Dendritic cell treated with granulocyte-macrophage colony-stimulating factor and Interleukin-4, amounts not matched to agents 40 ng/mL and 50 ng/mL, for 4 days (primary cell): ENCODE measurements around the gene GPR87.
A peak's percentile ranks its signal among the peaks of the same experiment; 100 is the strongest.

Experiments used
- H3K27ac Mint-ChIP-seq: one replicate; pipeline ENCODE4 v1.8.0; 2022; ENCODE audit warnings: mild to moderate bottlenecking, mixed read lengths
- H3K27me3 Mint-ChIP-seq: one replicate; pipeline ENCODE4 v1.8.0; 2022; ENCODE audit warnings: mild to moderate bottlenecking, mixed read lengths
- H3K36me3 Mint-ChIP-seq: one replicate; pipeline ENCODE4 v1.8.0; 2022; ENCODE audit warnings: low read depth, mixed read lengths
- H3K4me1 Mint-ChIP-seq: one replicate; pipeline ENCODE4 v1.8.0; 2022; ENCODE audit warnings: low read depth, mixed read lengths
- H3K4me3 Mint-ChIP-seq: one replicate; pipeline ENCODE4 v1.8.0; 2022; ENCODE audit warnings: mild to moderate bottlenecking, moderate library complexity, mixed read lengths
- H3K9me3 Mint-ChIP-seq: one replicate; pipeline ENCODE4 v1.8.0; 2022; ENCODE audit warnings: mixed read lengths
- intact Hi-C: fragments of 100-400 bp; cut with micrococcal nuclease; formaldehyde crosslinking; loops from one replicate; pipeline ENCODE4 v1.15.0; 2022

The GPR87 gene

DNA sequence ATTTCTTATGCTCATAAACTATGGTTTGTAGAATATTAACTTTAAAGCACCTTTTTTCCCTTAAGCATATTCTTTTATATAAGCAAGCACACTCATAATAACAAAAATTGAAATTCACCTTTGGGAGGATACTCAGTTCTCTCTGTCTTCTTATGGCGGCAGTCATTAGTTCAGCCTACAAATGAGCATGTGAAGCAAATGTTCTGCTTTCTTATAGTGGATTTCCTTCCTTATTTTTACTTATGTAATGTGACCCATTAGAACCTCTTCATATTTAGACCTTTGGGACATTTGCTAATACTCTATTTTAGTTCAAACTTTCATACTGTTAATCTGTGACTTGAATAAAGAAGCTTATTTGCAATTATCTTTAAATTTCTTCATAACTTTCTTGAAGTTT lies 12.7 kb upstream of the GPR87 start, which contains the start of gene P2RY13:
Gene P2RY13 (minus strand): TSS at position 187 of the 400 bp plus-strand sequence. CDS start 21 bp downstream, at position 166.
- peak within 1 kb of the TSS; percentile 80 for H3K4me3 Mint-ChIP-seq
- peaks cover 6% of the 10 kb centered on the region for H3K36me3 Mint-ChIP-seq
- no peaks in the 10 kb centered on the region for H3K27me3 Mint-ChIP-seq
- no peaks in the 10 kb centered on the region for H3K9me3 Mint-ChIP-seq
- peaks cover 66% of the 10 kb centered on the region for H3K4me1 Mint-ChIP-seq
- intact Hi-C loops, result loop anchor here (2.0 to 5.0 kb wide), 2 partner anchors 21 to 33 kb away; no protein-coding TSS in a partner anchor
- peak within 1 kb of the TSS; percentile 80 for H3K27ac Mint-ChIP-seq

DNA sequence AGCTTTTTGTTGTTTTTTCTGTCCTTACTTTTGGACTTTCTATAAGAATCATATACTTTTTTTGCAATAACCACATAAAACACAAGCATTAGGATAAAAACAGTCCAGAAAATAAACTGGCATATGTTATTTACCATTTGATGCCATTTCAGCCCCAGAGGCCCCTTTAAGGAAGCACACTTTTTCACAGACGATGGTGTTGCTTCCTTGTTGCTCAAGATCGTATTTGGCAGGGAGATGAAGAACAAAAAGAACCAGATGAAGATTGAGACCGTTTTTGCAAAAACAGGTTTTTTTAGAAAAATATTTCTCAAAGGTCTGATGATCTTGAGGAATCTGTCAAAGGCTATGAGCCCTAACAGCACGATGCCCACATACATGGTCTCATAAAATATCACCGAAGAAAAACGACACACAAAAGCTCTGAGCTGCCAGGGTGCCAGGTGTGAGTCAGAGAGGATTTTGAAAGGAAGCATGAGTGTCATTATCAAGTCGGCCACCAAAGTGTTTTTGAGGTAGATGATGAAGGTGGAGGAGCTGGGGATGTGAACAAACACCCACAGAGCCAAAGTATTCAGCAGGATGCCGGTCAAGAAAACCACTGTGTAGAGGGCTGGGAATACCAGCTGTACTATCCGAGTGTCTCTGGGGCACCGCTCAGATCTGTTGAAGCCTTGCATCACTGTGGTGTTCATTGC lies 11.8 kb upstream of the GPR87 start:
- Mint-ChIP-seq H3K36me3 (peaks cover 6% of the 10 kb centered on the region), H3K4me1 (peaks cover 75% of the 10 kb centered on the region), H3K27ac (peak overlapping the region; percentile 80), H3K27me3 (peaks cover 5% of the 10 kb centered on the region), H3K4me3 (peak overlapping the region; percentile 80), H3K9me3 (no peaks in the 10 kb centered on the region)
- intact Hi-C loops, result loop anchor here (2.0 to 5.0 kb wide), 2 partner anchors 22 to 34 kb away; no protein-coding TSS in a partner anchor

DNA sequence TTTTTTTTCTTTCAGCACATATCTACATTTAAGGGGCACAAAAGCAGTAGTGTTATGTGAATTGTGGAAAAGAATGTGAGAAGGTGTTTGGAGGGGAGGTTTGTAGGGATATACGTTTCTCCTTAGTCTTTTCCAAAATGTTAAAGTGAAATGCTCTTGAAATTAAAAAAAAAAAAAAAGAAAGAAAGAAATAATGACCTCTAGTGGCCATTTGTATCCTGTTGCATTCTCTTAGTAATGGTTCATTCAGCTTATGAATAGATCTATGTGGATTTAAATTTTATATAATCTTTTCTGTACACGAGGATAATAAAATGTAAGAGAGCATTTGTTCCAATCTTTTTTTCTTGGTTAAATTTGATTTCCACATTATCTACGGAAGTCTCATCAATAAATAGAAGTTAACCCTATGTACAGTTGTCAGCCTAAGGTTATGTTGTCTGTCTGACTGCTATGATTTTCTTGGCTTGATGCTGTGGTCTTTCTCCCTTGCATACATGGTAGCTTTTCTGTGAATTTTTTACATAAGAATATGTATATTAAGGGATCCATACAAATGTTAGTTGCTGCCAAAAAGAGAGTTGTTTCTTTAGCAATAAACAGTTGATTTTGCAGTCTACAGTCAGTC lies 11.1 kb upstream of the GPR87 start:
- Mint-ChIP-seq H3K4me3 (peak overlapping the region; percentile 80), H3K9me3 (no peaks in the 10 kb centered on the region), H3K4me1 (peaks cover 78% of the 10 kb centered on the region), H3K27ac (peak overlapping the region; percentile 80), H3K27me3 (peaks cover 7% of the 10 kb centered on the region), H3K36me3 (peaks cover 6% of the 10 kb centered on the region)
- intact Hi-C loops, result loop anchor here (2.0 to 5.0 kb wide), 3 partner anchors 23 to 37 kb away; no protein-coding TSS in a partner anchor

DNA sequence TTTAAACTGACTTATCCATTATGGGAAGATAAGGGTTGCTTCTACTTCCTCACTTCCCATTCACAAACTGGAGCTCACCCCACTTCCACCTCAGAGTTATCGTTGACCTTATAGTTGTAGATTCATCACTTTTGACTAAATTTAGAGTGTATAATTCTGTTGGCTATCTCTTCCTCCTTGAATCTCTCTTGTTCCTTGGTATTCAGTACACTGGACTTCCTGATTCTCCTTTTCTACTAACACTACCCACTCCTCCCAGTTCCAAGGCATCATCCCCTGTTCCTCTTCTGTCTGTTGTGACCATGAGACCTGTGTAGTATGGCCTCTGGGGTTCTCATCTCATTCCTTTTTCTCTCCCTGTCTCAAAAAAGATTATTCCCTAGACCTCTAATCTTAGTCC lies 5.9 kb upstream of the GPR87 start:
- peaks cover 70% of the 10 kb centered on the region for H3K4me1 Mint-ChIP-seq
- peak overlapping the region; percentile 72 for H3K27ac Mint-ChIP-seq
- peaks cover 7% of the 10 kb centered on the region for H3K27me3 Mint-ChIP-seq
- H3K36me3 Mint-ChIP-seq, result no peaks in the 10 kb centered on the region
- no peak overlapping the region for H3K4me3 Mint-ChIP-seq
- intact Hi-C loops, result no loop called here
- no peaks in the 10 kb centered on the region for H3K9me3 Mint-ChIP-seq

DNA sequence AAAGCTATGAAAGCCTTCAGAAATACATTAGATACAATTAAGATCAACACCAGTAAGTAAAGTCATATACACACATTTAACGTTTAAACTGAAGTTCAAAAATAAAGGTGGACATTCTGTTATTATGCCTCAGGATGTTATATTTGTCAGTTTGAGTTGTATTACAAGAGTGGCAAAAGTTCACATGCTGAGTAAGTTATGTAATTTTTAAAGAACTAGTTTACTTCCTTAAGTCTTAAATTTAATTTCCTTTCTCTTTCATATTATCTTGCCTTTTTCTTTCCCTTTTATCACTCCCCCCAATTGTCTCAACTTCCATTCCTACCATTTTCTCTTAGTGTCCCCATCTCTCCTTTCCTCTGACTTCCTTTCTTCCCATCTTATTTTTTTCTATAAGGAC lies 4.9 kb upstream of the GPR87 start:
- intact Hi-C loops, result loop anchor here (2.0 kb wide), 1 partner anchor 15 kb away; no protein-coding TSS in a partner anchor
- peaks cover 61% of the 10 kb centered on the region for H3K4me1 Mint-ChIP-seq
- no peak overlapping the region for H3K4me3 Mint-ChIP-seq
- no peak overlapping the region for H3K27ac Mint-ChIP-seq
- H3K27me3 Mint-ChIP-seq, result peaks cover 7% of the 10 kb centered on the region
- no peaks in the 10 kb centered on the region for H3K36me3 Mint-ChIP-seq
- no peaks in the 10 kb centered on the region for H3K9me3 Mint-ChIP-seq

DNA sequence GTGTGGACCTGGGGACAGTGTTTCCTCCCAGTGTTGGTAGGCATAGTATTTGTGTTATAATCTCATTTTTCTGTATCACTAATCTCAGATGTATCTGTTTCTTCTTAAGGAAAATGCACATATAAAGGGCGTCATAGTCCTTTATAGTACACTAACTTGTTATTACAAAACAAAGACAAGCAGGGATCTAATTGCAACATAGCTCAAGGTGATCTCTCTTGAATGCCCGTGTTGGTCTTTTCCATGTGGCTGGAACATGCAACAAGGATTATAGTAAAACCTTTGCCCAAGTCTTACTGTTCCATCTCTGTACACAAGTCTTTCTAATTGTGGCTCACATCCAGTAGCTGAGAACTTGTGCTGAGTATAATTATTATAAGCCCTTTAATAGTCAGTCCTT lies 3.5 kb upstream of the GPR87 start:
- Mint-ChIP-seq H3K27me3 (peaks cover 7% of the 10 kb centered on the region), H3K4me1 (peaks cover 50% of the 10 kb centered on the region), H3K27ac (no peak overlapping the region), H3K9me3 (no peaks in the 10 kb centered on the region), H3K36me3 (no peaks in the 10 kb centered on the region), H3K4me3 (no peak overlapping the region)
- intact Hi-C loops, result loop anchor here (2.0 kb wide), 1 partner anchor 13 kb away; no protein-coding TSS in a partner anchor

DNA sequence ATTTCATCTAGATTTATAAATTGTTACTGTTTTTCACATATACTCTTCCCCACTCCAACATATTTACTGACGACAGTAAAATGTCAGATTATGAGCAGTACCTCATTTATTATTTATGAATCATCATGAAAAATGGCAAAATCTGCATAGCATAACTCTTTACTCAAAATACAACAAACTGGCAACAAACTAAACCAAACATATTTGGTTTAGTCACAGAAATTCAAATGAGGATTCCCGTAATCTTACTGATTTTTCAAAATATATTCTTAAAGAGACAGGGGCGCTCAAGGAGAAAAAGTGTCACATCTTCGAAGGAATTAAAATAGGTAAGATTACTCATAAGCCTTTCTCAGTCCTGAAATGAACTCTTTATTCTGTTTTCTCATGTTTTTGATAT lies 3.0 kb upstream of the GPR87 start:
- H3K4me1 Mint-ChIP-seq, result peaks cover 45% of the 10 kb centered on the region
- intact Hi-C loops, result loop anchor here (2.0 to 10.0 kb wide), 2 partner anchors 13 to 235 kb away; no protein-coding TSS in a partner anchor

DNA sequence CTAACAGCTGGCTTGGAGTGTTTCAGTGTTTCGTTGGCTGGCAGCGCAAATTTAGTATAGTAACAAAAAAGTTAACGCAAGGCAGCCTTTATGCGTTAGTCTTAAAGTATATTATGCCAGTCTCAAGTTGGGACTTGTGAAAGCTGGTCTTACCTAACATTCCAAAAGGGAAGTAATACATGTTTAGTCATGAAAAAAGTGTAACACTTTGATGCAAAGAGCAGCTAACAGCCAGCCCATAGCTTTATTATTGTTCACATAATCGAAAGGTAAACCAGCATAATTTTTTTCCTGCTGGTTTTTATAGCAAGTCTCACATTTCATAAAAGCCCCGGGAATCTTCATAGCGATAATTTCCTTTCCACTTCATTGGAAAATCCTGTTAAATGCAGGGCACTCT lies 2.4 kb upstream of the GPR87 start:
- intact Hi-C loops, result loop anchor here (10.0 kb wide), 1 partner anchor 236 kb away; no protein-coding TSS in a partner anchor
- H3K4me3 Mint-ChIP-seq, result no peak overlapping the region
- no peak overlapping the region for H3K27ac Mint-ChIP-seq
- H3K27me3 Mint-ChIP-seq, result peaks cover 5% of the 10 kb centered on the region
- H3K4me1 Mint-ChIP-seq, result peaks cover 40% of the 10 kb centered on the region
- no peaks in the 10 kb centered on the region for H3K36me3 Mint-ChIP-seq
- no peaks in the 10 kb centered on the region for H3K9me3 Mint-ChIP-seq

More for the DNA sequence above, 3.0 kb upstream of the GPR87 start:
- H3K9me3 Mint-ChIP-seq, result no peaks in the 10 kb centered on the region
- H3K36me3 Mint-ChIP-seq, result no peaks in the 10 kb centered on the region
- H3K27ac Mint-ChIP-seq, result no peak overlapping the region
- H3K27me3 Mint-ChIP-seq, result peaks cover 7% of the 10 kb centered on the region
- no peak overlapping the region for H3K4me3 Mint-ChIP-seq

DNA sequence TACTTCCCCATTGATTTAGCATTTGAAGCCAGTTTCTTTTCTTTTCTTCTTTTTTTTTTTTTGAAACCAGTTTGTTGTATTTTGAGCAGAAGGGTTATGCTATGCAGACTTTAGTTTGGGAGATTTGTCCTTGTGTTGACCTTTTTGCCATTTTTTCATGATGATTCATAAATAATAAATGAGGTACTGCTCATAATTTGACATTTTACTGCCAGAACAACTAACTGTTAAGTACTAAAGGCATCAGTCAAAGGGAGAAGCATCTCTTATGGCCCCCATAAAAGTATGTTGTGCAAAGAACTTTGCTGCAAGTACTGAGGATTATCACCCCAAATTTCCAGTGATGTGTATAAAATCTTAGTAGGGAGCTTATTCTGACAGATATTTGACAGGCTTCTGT lies 1.7 kb upstream of the GPR87 start:
- H3K27ac Mint-ChIP-seq, result no peak overlapping the region
- H3K27me3 Mint-ChIP-seq, result peaks cover under 1% of the 10 kb centered on the region
- no peak overlapping the region for H3K4me3 Mint-ChIP-seq
- intact Hi-C loops, result loop anchor here (10.0 kb wide), 1 partner anchor 236 kb away; no protein-coding TSS in a partner anchor
- peaks cover 34% of the 10 kb centered on the region for H3K4me1 Mint-ChIP-seq
- no peaks in the 10 kb centered on the region for H3K9me3 Mint-ChIP-seq
- no peaks in the 10 kb centered on the region for H3K36me3 Mint-ChIP-seq

DNA sequence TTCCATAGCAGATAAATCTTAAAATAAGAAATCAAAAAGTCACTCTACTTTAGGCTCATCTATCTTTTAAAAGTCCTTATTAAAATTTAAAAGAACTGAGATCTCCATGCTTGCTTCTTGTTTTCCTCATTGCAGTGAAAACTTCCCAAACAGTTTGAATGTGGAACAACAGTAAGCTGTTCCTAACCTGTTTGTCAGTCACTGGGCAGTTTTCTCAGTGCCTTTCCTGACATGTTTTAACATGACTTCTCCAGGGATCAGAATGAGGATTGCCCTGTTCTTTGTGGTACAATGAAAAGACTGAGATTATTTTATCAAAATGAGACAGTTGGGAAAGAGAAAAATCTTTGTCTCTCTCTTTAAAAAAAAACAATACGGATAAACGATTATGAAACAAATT lies 774 bp downstream of the GPR87 start:
- H3K27ac Mint-ChIP-seq, result no peak overlapping the region
- H3K4me3 Mint-ChIP-seq, result no peak overlapping the region
- no peaks in the 10 kb centered on the region for H3K9me3 Mint-ChIP-seq
- H3K4me1 Mint-ChIP-seq, result peaks cover 10% of the 10 kb centered on the region
- H3K36me3 Mint-ChIP-seq, result no peaks in the 10 kb centered on the region
- intact Hi-C loops, result loop anchor here (10.0 kb wide), 1 partner anchor 239 kb away; no protein-coding TSS in a partner anchor
- H3K27me3 Mint-ChIP-seq, result no peaks in the 10 kb centered on the region

DNA sequence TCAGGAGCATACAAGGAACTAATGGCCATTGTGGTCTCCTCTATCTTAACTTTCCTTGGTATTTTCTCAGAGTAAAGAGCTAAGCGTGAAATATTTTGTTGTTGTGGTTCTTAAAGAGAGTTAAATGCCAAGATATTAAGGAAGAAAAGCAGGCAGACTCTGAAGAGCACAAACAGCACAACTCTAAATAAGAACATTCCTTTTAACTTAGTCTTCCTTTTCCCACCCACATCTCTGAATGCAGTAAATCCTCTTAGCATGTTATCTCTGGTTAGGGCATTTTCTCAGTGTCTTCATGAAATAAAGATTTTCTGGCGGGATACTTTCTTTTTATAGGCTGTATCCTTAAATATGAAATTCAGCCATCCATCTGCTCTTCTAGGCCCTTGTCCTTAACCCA lies 1.5 kb downstream of the GPR87 start:
- Mint-ChIP-seq H3K9me3 (no peaks in the 10 kb centered on the region), H3K27ac (no peak overlapping the region), H3K4me3 (no peak overlapping the region), H3K27me3 (no peaks in the 10 kb centered on the region), H3K36me3 (no peaks in the 10 kb centered on the region), H3K4me1 (peaks cover 5% of the 10 kb centered on the region)
- intact Hi-C loops, result loop anchor here (10.0 kb wide), 1 partner anchor 240 kb away; no protein-coding TSS in a partner anchor

DNA sequence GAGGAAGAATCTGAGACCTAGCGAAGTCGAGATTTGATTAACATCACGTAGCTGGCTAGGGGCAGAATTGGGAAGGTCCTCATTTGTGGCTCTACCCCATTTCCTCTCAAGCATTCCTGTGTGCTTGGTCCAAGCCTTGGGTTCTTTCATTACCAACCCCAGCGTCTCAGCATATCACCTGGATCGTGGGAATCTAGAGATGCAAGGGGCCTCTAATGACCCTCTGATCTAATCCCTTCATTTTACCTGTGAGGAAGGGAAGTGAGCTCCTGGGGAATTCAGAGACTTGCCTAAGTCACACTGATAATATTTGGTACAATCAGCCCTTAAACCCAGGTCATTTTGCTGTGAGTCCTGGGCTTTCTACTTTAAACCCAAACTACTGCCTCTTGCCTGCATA lies 2.0 kb downstream of the GPR87 start:
- no peaks in the 10 kb centered on the region for H3K36me3 Mint-ChIP-seq
- H3K9me3 Mint-ChIP-seq, result no peaks in the 10 kb centered on the region
- H3K4me3 Mint-ChIP-seq, result no peak overlapping the region
- H3K4me1 Mint-ChIP-seq, result peaks cover 5% of the 10 kb centered on the region
- H3K27me3 Mint-ChIP-seq, result no peaks in the 10 kb centered on the region
- intact Hi-C loops, result loop anchor here (10.0 kb wide), 1 partner anchor 240 kb away; no protein-coding TSS in a partner anchor
- no peak overlapping the region for H3K27ac Mint-ChIP-seq

DNA sequence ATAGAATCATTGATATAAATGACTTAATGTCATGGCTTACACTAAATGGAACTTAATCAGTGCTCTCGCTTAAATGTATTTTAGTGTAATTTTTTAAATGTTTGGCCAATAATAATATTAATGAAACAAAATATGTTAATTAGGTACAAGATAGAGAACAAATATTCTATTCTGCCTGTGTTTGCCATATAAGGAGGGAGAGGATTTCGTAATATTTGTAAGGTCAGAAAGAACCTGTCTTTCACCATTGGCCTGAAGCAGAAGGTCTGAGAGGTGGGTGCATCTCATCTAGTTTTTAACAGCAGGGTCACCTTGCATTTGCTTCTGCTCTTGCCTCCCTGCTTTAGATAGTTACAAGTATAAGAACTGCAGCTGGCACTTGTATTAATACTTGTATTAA lies 2.5 kb downstream of the GPR87 start:
- intact Hi-C loops, result loop anchor here (10.0 kb wide), 1 partner anchor 241 kb away; no protein-coding TSS in a partner anchor
- peaks cover 5% of the 10 kb centered on the region for H3K4me1 Mint-ChIP-seq
- H3K36me3 Mint-ChIP-seq, result no peaks in the 10 kb centered on the region
- H3K4me3 Mint-ChIP-seq, result no peak overlapping the region
- no peaks in the 10 kb centered on the region for H3K27me3 Mint-ChIP-seq
- no peak overlapping the region for H3K27ac Mint-ChIP-seq
- H3K9me3 Mint-ChIP-seq, result no peaks in the 10 kb centered on the region

DNA sequence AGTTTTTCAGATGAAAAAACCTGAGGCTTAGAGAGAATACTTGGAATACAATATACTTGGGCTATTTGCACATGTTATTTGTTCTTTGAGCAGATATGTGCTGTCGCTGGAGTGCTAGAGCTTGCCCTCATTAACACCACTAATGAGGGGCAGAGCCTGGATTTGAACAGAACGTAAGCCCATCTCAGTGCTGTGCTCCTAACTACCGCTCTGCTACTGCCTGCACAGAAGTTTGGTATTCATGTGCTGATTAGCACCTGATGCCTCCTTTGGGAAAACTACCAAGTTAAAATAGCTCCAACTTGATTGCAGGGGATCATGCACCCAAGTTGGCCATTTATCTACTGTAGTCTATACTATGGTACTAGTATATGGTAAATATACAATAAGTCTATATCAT lies 3.6 kb downstream of the GPR87 start:
- intact Hi-C loops, result loop anchor here (10.0 kb wide), 1 partner anchor 242 kb away; no protein-coding TSS in a partner anchor
- Mint-ChIP-seq H3K4me1 (peaks cover under 1% of the 10 kb centered on the region), H3K27me3 (no peaks in the 10 kb centered on the region)

More for the DNA sequence above, 3.6 kb downstream of the GPR87 start:
- Mint-ChIP-seq H3K27ac (no peak overlapping the region), H3K9me3 (no peaks in the 10 kb centered on the region), H3K36me3 (no peaks in the 10 kb centered on the region), H3K4me3 (no peak overlapping the region)
